Inferior parietal cortex (tissue), 1 donor: Measurements from ENCODE around the gene ATAD3B.
"Not testable (repeated sequence)": the region's sequence is repeated elsewhere in the genome, so short reads cannot be mapped to it uniquely, and the experiment has no call there.

Experiments used
- DNase-seq: peaks from one replicate; pipeline ENCODE4 v3.0.0-alpha.2; 2016; ENCODE audit errors: extremely low spot score

ATAD3B gene

DNA sequence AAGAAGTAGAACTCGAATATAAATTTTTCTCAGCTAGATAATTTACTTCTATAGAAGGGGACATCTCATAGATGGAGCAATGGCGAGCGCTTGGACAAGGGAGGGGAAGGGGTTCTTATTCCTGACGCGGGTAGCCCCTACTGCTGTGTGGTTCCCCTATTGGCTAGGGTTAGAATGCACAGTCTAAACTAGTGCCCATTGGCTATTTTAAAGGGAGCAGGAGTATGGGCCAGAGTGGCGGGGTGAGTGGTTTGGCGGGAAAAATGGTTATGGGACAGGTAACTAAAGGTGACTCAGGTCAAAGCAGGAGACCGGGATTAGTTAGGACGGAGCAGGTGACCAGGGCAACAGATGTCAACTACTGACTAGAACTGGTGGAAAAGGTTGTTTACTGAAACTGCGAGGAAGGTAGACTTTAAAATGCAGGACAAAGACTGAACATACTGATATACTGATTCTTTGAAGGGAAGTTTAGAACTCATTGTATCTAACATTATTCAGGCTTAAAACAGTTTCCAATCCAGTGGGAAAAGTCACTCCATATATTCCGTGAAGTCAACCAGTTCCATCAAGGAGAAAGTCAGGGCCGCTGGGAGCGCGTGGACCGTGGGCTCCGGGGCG is 39.5 kb downstream of the ATAD3B start:
- DNase-seq: peak; percentile 5

- peak; percentile 98 for DNase-seq
These were observed 40.1 kb downstream of the ATAD3B start, which contains the start of gene ATAD3A for GRCh38 chr1:1511533-1512285. Gene ATAD3A, plus strand, starts transcription at chr1:1512162. Its CDS starts 107 bp downstream, at chr1:1512269.

GRCh38 chr1:1512425-1512824 is 40.9 kb downstream of the ATAD3B start:
- DNase-seq: not testable (repeated sequence)

DNA sequence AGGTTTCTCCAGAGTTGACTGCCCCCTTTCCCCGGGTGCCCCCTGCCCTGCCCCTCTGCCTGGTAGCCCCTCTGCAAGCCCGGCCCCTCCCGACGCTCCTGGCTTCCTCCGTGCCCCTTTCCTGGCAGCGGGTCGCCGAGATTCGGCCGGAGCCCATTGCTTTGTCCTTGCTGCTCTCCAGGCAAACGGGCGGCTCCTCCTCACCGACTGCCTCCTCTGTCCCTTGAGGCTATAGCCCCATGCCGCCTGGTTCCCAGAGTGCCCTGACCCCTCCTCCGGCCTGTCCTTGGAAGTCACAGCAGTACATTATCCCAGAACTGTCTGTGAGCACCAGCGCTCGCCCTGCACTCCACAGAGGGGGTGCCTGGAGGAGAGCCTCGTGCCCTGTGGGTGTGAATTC is 42.1 kb downstream of the ATAD3B start:
- DNase-seq: not testable (repeated sequence)

GRCh38 chr1:1514376-1514775 is 42.8 kb downstream of the ATAD3B start:
- not testable (repeated sequence) for DNase-seq

- not testable (repeated sequence) for DNase-seq
These were observed 45.4 kb downstream of the ATAD3B start for GRCh38 chr1:1516923-1517322.

DNA sequence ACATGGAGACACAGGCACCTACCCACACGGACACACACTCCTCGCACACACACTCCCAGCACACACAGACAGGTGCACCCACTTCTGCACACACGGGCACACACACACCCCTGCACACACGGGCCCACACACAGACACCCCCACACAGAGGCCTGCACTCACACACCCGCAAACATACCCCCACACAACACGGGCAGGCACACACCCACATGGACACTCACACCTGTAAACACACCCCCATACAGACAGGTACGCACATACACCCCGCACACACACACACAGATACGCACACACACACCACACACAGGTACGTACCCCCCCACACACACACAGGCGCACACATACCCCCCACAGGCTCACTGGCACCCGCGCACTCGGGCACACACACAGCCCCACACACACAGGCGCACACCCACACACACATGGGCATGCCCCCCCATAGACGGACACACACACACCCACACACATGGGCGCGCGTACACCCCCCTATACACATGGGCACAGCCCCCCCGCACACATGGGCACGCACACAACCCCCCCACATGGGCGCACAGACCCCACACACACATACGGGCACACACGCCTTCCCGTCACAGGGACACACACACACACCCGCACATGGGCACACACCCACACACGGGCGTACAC is 46.5 kb downstream of the ATAD3B start:
- no peak for DNase-seq

- not testable (repeated sequence) for DNase-seq
These were observed 47.0 kb downstream of the ATAD3B start for GRCh38 chr1:1518621-1519007.

DNA sequence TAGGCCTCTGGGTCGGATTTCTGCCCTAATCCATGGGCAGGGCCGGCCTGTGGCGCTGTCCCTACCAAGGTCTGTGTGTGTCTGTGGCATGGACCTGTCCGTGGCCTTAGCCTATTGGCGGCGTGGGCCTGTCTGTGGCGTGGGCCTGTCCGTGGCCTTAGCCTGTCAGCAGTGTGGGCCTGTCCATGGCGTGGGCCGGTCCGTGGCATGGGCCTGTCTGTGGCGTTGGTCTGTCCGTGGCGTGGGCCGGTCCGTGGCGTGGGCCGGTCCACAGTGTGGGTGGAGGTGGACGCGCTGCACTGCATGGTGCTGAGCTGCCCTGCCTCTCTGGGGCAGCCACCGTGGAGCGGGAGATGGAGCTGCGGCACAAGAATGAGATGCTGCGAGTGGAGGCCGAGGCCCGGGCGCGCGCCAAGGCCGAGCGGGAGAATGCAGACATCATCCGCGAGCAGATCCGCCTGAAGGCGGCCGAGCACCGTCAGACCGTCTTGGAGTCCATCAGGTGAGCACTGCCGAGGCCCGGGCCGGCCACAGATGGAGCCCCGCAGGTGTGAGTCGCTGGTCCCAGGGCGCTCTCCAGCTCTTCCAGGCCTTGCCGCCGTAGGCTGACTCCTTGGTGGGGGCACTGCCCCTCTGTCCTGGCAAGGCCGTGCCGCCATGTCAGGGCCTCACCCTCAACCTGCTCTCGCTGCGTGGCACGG is 48.4 kb downstream of the ATAD3B start:
- DNase-seq: not testable (repeated sequence)

DNA sequence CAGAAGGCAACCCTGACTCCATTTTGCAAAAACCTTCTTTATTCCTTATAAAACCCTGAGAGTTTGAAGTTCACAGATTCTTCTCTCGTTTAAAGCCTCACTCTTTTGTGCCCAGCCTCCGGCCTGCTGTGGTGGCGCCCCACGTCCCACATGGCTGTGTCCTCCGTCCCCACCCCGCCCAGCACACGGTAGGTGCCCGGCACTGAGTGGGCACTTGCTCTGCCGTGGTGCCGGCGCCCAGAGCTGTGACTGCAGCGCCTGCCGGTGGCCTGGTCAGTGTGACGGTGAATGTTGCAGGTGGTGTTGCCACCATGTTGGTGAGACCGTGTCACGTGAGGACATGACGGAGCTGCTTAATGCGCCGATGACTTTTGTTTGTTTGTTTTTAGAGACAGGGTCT is 49.8 kb downstream of the ATAD3B start:
- DNase-seq: no peak

DNA sequence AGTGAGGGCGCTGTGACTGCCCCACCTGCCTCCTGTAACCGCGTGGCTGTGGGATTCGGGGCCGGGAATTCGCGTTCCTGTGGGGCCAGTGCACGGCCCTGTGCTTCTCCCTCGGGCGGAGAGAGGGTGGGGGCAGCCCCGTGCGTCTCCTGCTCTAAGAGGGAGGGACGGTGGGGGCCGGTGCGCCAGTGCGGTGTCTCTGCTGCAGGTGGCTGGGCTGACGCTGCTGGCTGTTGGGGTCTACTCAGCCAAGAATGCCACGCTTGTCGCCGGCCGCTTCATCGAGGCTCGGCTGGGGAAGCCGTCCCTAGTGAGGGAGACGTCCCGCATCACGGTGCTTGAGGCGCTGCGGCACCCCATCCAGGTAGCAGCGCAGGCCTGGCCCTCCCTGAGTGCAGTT is 51.0 kb downstream of the ATAD3B start:
- not testable (repeated sequence) for DNase-seq

GRCh38 chr1:1523226-1523625 is 51.7 kb downstream of the ATAD3B start:
- not testable (repeated sequence) for DNase-seq

DNA sequence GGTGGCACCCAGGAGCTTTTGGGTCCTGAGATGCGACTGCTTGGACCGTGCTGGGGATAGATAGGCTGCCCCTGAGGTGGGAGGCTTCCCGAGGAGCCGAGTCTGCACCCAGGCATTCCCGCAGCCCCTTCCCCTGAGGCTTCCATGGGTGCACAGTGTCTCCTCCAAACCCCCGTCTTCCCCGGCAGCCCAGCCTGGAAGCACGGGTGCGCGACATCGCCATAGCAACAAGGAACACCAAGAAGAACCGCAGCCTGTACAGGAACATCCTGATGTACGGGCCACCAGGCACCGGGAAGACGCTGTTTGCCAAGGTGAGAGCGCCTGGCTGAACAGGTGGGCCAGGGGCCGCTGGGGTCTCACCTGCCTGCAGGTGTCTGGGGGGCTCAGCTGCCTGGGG is 52.1 kb downstream of the ATAD3B start:
- not testable (repeated sequence) for DNase-seq

- not testable (repeated sequence) for DNase-seq
These were observed 53.3 kb downstream of the ATAD3B start for GRCh38 chr1:1524750-1525383.

DNA sequence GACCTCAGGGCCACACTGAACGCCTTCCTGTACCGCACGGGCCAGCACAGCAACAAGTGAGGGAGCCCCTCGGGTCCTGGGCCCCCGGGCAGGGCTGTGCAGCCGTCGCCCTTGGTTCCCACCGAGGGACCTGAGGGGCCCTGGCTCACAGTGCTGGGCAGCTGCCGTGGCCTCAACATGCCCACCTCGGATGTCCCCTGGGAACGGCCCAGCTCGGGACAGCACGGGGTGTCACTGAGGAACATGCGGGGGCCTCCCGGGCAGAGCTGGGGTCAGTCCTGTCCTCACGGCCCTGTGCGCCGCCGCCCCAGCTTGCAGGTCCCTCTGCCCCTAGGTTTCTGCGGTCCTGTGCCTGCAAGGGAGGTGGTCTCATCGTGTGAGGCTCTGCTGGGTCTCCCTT is 54.9 kb downstream of the ATAD3B start:
- DNase-seq: not testable (repeated sequence)

DNA sequence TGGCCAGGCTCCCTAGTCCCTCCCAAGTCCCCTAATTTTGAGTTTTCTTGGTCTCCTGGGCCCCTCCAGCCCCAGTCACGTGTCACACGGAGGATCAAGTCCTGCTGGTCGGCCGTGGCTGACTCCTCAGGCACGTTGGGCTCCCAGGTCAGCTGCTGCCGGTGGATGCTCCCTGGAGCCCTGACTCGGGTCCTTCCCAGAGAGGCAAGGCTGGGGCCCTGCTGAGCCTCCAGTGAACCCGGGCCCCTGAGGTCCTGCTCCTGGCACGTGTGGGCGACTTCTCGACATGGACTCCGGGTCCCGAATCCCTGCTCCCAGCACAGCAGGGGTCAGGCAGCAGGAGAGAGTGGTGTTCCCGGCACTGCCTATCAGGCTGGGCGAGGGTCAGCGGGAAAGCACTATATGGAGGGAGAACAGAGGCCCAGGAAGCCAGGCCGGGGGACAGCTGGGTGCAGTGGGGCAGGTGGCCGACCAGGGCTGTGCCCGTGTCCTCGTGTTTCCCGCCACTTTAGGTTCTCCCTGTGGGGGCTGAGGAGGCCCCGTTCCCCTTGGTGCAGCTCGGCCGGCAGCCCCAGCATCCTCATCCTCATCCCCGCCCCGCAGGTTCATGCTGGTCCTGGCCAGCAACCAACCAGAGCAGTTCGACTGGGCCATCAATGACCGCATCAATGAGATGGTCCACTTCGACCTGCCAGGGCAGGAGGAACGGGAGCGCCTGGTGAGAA is 55.7 kb downstream of the ATAD3B start:
- no peak for DNase-seq

DNA sequence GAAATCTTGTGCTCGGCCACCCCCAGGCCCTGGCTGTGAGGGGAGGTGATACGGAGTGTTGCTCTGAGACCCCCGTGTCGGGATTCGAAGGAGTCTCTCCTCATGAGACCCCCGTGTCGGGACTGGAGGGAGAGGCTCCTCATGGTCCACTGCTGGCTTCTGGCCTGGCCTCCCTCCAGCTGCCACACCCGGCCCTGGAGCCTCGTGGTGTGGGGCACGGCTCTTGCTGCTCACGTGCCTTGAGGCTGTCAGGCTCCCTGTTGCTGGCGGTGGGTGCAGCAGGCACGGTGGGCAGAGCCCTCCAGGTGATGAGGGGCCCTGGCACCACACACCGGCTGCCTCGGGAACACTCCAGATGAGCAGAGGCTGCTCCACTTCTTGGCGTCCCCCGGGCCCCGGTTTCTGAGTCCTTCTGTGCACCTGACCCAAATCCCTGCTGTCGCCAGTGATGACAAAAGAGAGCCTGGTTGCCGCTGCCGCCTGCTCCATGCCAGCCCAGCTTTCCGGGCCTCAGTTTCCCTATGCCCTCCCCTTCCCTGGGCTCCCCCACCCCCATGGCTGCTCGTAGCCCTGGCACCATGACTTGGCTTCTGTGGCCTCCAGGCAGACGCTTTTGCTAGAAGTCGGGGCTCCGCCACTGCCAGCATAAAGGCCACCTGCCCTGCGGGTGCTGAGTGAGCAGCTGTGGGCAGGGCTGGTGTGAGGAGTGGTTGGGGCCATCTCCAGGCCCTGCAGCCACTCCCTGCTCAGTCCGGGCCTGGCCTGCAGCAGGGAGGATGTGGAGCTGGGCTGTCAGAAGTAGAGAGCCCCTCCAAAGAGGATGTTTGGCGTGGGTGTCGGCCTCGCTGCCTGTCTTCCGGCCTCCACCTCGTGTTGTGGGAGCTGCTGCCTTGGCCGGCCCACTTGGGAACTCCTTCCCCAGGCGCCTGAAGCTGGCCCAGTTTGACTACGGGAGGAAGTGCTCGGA is 57.0 kb downstream of the ATAD3B start:
- no peak for DNase-seq

- no peak for DNase-seq
These were observed 57.8 kb downstream of the ATAD3B start for GRCh38 chr1:1529321-1529720.

- no peak for DNase-seq
These were observed 58.4 kb downstream of the ATAD3B start for GRCh38 chr1:1529936-1530335.

- DNase-seq: no peak
These were observed 60.4 kb downstream of the ATAD3B start for GRCh38 chr1:1531947-1532346.
